GM19193 (cell line): ENCODE measurements around the gene CCDC85C.

Experiments
- POLR2A ChIP-seq: IDR thresholded peaks from 4 replicates; pipeline ENCODE4 v1.6.1; 2011; ENCODE audit not compliant: insufficient read depth, insufficient read length; ENCODE audit errors: extremely low read depth

CCDC85C gene

DNA sequence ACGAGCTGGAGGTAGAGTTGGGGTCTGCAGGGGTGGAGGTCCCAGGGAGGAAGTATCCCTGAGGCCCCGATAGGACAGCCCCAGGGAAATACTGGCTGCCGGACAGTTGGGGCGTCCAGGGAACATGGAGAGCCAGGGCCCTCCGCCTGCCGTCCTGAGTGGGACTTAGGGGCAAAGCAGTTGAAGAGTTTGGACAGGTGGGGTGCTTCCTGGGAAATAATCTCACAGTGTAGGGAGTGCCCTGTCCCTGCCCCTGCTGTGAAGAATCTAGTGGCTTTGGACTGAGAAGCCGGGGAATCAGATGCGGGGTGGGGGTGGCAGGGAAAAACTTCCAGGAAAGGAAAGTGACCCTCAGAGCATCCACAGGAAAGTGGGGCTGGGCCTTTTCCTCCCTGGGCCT is 31.1 kb upstream of the CCDC85C start:
- no peak for TF ChIP-seq POLR2A

DNA sequence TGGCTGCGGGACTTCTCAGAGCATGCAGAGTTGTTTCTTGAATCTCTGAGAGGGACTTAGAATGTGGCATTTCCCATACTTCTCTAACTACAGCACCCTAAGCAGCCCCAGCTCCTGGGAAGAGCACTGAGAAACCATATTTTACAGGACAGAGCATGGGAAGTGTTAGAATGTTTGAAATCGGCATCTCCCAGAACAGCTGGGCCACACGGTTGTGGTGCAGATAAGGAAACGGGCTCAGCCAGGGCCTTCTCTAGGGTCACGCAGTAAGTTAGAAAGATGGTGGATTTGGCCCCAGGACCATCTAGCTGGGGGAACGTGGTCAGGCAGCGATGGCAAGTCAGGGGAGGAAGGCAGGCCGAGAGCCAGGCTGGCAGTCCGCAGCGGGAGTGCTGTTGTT is 30.4 kb upstream of the CCDC85C start:
- TF ChIP-seq POLR2A = no peak

DNA sequence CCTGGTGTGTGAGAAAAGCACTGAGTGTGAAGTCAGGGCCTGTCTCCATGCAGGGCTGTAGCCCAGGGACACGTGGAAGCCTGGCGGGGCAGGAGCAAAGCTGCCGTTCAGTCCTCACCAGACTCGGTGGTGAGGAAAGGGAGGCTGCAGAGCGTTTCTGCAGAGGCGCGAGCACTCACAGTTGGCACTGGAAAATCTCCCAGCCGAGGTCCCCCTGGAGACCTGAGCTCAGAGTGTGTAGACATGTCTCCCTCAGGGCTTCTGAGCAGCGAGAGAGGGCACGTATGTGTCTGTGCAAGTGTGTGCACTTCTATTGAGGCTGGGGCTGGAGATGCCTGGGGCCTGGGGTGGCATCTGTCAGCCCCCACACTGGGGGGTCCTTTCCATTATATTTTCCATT is 29.9 kb upstream of the CCDC85C start:
- no peak for TF ChIP-seq POLR2A

DNA sequence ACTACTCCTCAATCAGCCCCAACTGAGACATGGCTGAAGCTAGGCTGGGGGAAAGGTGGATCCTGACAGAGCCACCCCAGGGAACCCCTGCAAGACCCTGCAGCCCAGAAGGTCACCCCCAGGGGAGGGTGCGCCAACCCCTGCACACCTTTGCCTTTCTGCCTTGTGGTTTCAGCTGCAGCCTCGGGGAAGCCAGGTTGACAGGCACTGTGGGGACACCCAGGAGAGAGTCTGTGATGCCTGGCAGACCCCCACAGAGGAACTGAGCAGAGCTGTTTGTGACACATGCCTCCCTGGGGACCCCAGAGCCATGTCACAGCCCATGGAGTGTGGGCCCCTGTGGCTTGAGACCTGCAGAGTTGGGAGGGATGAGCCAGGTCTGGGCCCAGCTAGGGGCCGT is 29.1 kb upstream of the CCDC85C start:
- TF ChIP-seq POLR2A = no peak

DNA sequence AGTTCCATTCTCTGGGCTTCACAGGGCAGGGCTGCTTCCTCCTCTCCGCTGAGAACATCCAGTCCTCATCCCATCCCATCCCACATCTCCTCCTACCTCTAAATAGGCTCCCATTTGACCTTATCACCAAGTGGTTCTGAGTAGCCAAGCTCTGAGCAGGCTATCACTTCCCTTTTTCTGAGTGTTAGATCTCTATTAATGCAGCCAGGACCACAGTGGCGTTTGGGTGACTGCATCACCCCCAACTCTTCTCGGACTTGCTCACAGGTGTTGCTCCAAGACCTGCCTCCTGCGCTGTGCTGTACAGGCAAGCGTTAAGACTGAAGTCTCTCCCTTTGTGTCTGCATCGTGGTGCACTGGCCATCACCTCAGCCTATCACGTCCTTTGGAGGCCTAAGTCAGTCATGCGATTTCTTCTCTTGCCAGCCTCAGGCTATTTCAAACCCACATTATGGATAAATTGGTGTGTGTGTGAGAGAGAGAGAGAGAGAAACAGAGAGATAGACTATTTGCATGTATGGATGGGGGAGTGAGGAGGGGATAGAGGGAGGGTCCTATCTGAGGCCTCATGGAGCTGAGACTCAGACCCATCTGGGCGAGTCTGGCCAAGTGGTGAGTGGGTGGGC is 28.5 kb upstream of the CCDC85C start:
- no peak for TF ChIP-seq POLR2A

DNA sequence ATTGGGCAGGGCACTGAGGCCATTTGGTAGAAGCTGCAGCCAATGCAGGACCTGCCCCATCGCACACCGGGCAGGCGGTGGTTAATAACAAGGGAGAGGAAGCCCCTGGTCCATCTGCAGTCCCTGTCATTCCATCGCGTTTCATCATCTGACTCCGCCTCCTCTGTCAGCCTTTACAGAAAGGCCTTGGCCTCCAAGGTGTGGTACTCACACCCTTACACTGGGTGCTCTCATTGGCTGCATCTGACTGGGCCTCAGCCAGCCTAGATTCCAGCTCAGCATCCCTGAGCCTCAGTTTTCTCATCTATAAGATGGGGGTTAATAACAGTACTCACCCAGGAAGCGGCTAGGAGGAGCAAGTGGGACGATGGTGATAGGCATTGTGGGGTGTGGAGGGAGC is 26.2 kb upstream of the CCDC85C start:
- TF ChIP-seq POLR2A = no peak

DNA sequence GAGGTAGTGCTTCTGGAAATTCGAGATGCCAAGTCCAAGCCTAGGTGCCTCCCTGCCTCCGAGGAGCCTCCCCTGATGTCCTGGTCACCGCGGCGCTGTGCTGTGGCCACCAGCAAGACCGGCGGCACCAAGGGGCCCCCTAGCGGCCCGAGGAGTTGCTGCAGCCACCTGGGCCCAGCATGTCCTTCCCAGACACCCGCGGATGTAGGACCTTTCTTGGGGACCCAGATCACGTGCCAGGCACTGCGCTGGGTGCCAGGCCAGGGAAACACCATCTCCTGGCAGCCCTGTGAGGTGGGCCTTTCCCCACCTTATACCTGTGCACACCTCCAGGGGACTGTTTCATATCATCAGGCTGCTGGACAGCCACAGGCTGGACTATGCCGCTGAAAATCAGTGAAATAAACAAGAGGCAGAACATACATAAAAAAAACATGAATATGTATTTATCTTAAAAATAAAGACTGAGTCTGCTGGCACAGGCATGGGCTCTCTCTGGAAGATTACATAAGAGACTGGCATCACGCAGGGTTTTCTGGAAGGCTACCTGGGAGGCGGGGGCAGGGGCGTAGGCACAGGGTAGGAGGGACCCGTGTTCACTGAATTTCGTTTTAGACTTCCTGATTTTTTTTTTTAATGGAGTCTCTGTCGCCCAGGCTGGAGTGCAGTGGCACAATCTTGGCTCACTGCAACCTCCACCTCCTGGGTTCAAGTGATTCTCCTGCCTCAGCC is 25.0 kb upstream of the CCDC85C start:
- no peak for TF ChIP-seq POLR2A

DNA sequence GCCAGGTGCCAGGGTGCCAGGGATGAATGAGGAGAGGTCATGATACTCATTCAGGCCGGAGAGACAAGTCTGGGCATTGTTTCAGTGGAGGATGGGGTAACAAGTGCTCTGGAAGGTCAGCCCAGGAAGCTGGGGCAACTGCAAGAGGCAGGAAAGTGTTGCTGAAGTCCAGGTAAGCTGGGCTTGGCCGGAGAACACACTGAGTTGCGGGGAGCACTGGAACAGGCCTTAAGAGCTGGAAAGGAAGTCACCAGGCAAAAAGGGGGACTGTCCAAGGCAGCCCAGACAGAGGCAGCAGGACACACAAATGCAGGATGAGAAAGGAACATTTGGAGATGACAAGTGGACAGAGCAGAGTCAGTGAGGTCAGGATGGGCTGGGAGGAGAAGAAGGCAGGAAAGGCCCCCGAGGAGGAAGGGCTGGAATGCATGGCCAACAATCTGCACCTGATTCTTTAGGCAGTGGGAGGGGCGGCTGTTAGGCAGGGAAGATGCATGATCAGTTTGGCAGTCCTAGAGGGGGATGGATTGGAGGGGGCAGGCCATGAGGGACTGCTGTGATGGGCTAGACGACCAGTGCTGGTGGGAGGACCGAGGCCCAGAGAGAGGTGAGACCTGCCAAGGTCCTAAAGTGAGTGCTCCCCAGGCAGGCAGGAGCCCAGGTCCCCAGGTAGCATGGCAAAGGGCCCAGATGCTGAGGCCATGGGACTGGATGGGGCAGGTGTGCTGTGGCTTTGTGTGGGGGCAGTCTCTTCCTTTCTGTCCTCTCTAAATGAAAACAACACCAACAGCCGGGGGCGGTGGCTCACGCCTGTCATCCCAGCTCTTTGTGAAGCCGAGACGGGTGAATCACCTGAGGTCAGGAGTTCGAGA is 23.7 kb upstream of the CCDC85C start:
- no peak for TF ChIP-seq POLR2A

DNA sequence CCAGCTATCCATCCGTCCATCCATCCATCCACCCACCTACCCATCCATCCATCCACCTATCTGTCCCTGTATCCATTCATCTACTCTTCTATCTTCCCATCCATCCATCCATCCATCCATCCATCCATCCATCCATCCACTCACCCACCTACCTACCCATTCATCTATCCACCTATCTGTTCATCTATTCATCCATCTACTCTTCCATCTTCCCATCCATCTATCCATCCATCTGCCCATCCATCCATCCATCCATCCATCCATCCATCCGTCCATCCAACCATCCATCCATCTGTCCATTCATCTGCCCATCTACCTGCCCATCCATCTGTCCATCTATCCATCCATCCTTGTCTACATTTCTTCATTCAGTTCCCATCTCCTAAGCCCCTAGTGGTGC is 23.1 kb upstream of the CCDC85C start:
- TF ChIP-seq POLR2A = no peak

DNA sequence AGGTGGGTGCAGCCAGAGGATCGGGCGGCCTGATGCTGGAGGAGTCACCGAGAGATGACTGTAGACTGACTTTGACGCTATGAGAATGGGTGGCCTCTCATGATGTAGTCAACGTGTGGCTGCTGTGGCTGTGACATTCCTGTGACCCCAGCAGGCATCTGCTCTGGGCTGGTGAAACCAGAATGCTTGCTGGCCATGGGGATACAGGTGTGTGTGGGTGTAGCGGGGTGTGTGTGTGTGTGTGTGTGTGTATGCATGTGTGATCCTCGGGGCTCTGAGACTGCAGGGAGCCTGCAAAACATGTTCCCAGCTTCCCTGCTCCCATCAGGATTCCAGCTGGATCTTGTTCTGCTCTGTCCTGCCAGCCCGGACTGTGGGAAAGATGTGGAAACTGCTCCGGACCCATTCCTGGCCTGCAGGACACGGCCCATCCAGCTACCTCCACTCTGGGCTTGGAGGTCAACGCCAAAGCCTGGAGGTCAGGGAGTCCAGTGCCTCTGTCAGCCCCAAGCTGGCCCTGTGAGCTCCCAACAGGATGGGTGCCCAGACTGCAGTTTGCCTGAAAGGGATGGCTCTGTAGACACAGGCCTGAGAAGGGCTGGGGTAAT is 22.1 kb upstream of the CCDC85C start:
- TF ChIP-seq POLR2A = no peak

DNA sequence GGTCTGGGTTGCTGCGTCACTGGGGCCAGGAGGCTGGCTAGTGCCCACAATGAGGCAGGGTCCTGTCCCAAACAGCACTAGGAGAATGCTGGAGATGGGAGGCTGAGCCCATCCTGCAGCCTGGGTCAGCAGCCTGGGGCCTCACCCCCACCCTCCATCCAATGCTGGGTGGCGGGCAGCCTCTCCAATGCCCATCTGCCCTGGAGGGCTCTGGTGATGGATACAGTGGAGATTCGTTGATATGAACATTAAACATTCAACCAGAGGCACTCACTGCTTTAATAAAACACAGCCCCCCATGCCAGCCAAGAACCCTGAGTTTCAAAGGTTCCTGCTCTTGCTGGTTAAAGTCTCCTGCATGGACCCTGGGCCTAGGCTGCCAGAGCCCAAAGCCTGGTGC is 21.5 kb upstream of the CCDC85C start:
- TF ChIP-seq POLR2A = no peak

DNA sequence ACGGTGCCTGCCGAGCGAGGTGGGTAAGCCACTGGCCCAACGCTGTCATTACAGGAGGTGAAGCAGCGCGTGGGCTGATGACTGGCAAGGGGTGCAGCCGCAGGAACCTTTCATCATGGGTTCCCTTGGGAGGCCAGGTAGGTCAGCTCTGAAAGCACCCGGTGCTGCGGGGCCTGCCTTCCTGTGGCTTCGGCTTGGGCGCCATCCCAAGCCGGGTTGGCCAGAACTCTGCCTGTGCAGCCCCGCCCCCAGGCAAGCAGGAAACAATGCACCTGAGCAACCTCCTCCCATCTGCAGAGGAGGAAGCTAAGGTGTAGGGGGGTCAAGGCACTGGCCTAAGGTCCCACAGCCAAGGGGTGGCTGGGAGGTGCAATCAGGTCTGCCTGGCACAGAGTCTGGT is 21.0 kb upstream of the CCDC85C start:
- TF ChIP-seq POLR2A = no peak

DNA sequence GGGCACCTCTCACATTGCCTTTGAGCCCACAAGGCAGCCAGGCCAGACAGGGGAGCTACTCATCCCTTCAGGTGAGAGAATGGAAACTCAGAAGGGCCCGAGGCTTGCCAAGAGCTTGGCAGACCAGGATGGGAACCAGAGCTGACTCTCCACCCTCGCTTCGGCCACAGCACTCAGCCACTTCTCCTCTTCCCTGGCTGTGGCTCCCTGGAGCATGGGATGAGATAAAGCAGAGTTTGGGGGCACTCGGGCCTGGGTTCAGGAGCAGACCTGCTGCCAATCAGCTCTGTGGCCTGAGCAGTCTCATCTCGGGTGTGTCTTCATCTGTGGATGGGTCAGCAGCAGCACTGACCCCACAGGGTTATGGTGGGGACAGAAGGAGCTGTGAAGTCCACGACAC is 20.0 kb upstream of the CCDC85C start:
- TF ChIP-seq POLR2A = no peak

DNA sequence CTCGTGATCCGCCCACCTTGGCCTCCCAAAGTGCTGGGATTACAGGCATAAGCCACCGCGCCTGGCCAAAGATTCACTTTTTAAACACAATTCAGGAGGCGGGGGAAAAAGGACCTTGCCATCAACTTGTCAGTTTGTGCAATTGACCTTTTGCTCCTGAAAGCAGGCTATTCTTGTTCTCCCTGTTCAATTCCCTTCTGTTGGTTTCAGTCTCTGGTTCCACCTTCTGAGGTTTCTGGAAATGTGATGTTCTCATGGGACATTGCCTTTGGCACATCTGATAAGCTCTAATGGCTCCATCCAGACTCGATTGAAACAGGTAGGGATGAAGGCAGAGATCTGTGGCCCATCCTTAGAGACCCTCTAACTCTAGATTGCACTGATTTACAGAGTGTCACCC is 17.9 kb upstream of the CCDC85C start:
- no peak for TF ChIP-seq POLR2A
